Ishikawa (cell line): ENCODE results near the gene ESPL1.

Experiments used
- EGR1 ChIP-seq: IDR thresholded peaks from 2 replicates; pipeline ENCODE4 v1.6.1; 2012
- EP300 ChIP-seq: IDR thresholded peaks from 2 replicates; pipeline ENCODE4 v1.6.1; 2012; ENCODE audit warnings: borderline replicate concordance
- FOXM1 ChIP-seq: IDR thresholded peaks from 2 replicates; pipeline ENCODE4 v1.6.1; 2012; ENCODE audit warnings: low read depth, borderline replicate concordance
- MAX ChIP-seq: IDR thresholded peaks from 2 replicates; pipeline ENCODE4 v1.6.1; 2012
- RAD21 ChIP-seq: IDR thresholded peaks from 2 replicates; pipeline ENCODE4 v1.6.1; 2012; ENCODE audit warnings: low read depth

- TF ChIP-seq FOXM1 (no peak), RAD21 (no peak), MAX (no peak), EGR1 (no peak), EP300 (no peak)
Observed at GRCh38 chr12:53274445-53274844, 6.3 kb downstream of the ESPL1 start.
